Progenitor cell of endocrine pancreas (in vitro differentiated cells): ENCODE data around the gene PEX6. TPM values are rescaled to one million over a fixed set of nuclear protein-coding genes. Genes with fewer than 3 reads are reported as not detected.

Source experiments
- DNase-seq: peaks from one replicate; pipeline ENCODE4 v3.0.0; 2021; ENCODE audit warnings: low spot score; ENCODE audit not compliant: unreplicated experiment
- H3K27ac Mint-ChIP-seq: 2 replicates; pipeline ENCODE4 v1.8.0; 2021; ENCODE audit warnings: mild to moderate bottlenecking, moderate library complexity, mixed read lengths
- H3K27me3 Mint-ChIP-seq: 2 replicates; pipeline ENCODE4 v1.8.0; 2021; ENCODE audit warnings: mixed read lengths
- H3K36me3 Mint-ChIP-seq: 2 replicates; pipeline ENCODE4 v1.8.0; 2022; ENCODE audit warnings: mixed read lengths; ENCODE audit not compliant: insufficient read depth
- H3K4me1 Mint-ChIP-seq: 2 replicates; pipeline ENCODE4 v1.8.0; 2021; ENCODE audit warnings: low read depth, mixed read lengths
- H3K4me3 Mint-ChIP-seq: 2 replicates; pipeline ENCODE4 v1.8.0; 2021; ENCODE audit warnings: low read depth, mild to moderate bottlenecking, moderate library complexity, mixed read lengths
- H3K9me3 Mint-ChIP-seq: 2 replicates; pipeline ENCODE4 v1.8.0; 2021; ENCODE audit warnings: low read depth, mixed read lengths
- CTCF ChIP-seq: fragments of 200-600 bp; sonication (generic); IDR thresholded peaks from one replicate; pipeline ENCODE4 v1.5.0; 2021; ENCODE audit warnings: antibody characterized with exemption, mild to moderate bottlenecking; ENCODE audit not compliant: unreplicated experiment
- total RNA-seq: library from RNA; stranded (reverse); gene quantifications from 2 replicates; pipeline ENCODE4 v1.2.1, GENCODE V29; 2021

Gene PEX6
- total RNA-seq, 1 donor from 2014 or later, result 32.3 TPM

- peaks cover 4% of the 10 kb centered on the region for H3K4me1 Mint-ChIP-seq
- H3K27ac Mint-ChIP-seq, result no peak overlapping the region
- peaks cover 6% of the 10 kb centered on the region for H3K36me3 Mint-ChIP-seq
- DNase-seq, result no peak
- peak; percentile 32 for TF ChIP-seq CTCF
- H3K27me3 Mint-ChIP-seq, result peaks cover 21% of the 10 kb centered on the region
- H3K4me3 Mint-ChIP-seq, result no peak overlapping the region
- H3K9me3 Mint-ChIP-seq, result no peaks in the 10 kb centered on the region
Measured at GRCh38 chr6:42963855-42964605, 15.0 kb downstream of the PEX6 start.

- H3K27ac Mint-ChIP-seq, result no peak overlapping the region
- H3K4me1 Mint-ChIP-seq, result peaks cover 4% of the 10 kb centered on the region
Measured at GRCh38 chr6:42963179-42963854, 15.7 kb downstream of the PEX6 start.

GRCh38 chr6:42962502-42963178 is 16.3 kb downstream of the PEX6 start:
- Mint-ChIP-seq H3K36me3 (peaks cover 6% of the 10 kb centered on the region), H3K4me3 (no peak overlapping the region)
- no peak for DNase-seq

More at GRCh38 chr6:42963179-42963854, 15.7 kb downstream of the PEX6 start:
- H3K9me3 Mint-ChIP-seq, result no peaks in the 10 kb centered on the region
- no peak for TF ChIP-seq CTCF
- DNase-seq, result no peak
- no peak overlapping the region for H3K4me3 Mint-ChIP-seq
- H3K27me3 Mint-ChIP-seq, result peaks cover 21% of the 10 kb centered on the region
- H3K36me3 Mint-ChIP-seq, result peaks cover 6% of the 10 kb centered on the region

GRCh38 chr6:42962096-42962495 is 16.9 kb downstream of the PEX6 start:
- Mint-ChIP-seq H3K4me3 (no peak overlapping the region), H3K36me3 (peaks cover 3% of the 10 kb centered on the region), H3K4me1 (peaks cover 4% of the 10 kb centered on the region), H3K27me3 (peaks cover 21% of the 10 kb centered on the region), H3K9me3 (no peaks in the 10 kb centered on the region), H3K27ac (no peak overlapping the region)
- no peak for TF ChIP-seq CTCF
- no peak for DNase-seq

More at GRCh38 chr6:42962502-42963178, 16.3 kb downstream of the PEX6 start:
- peaks cover 21% of the 10 kb centered on the region for H3K27me3 Mint-ChIP-seq
- peaks cover 4% of the 10 kb centered on the region for H3K4me1 Mint-ChIP-seq
- H3K9me3 Mint-ChIP-seq, result no peaks in the 10 kb centered on the region
- TF ChIP-seq CTCF, result no peak
- no peak overlapping the region for H3K27ac Mint-ChIP-seq

- peaks cover 4% of the 10 kb centered on the region for H3K4me1 Mint-ChIP-seq
- H3K27ac Mint-ChIP-seq, result no peak overlapping the region
- H3K4me3 Mint-ChIP-seq, result peak overlapping the region; percentile 80
- no peak for DNase-seq
- H3K27me3 Mint-ChIP-seq, result peaks cover 21% of the 10 kb centered on the region
- TF ChIP-seq CTCF, result no peak
- no peaks in the 10 kb centered on the region for H3K9me3 Mint-ChIP-seq
- H3K36me3 Mint-ChIP-seq, result peaks cover 4% of the 10 kb centered on the region
Measured at GRCh38 chr6:42961020-42961470, 17.9 kb downstream of the PEX6 start.
